Activated T-helper 9 cell treated with anti-CD3 and anti-CD28 coated beads, Interleukin-2, amount 50 U/mL, for 16 hours (primary cell): ENCODE data around the gene TNFRSF1A.

Experiments
- DNase-seq: peaks from one replicate; pipeline ENCODE4 v3.0.0-alpha.2; 2020; ENCODE audit warnings: low read depth

The TNFRSF1A gene

GRCh38 chr12:6374028-6374785 is 32.3 kb upstream of the TNFRSF1A start:
- no peak for DNase-seq

DNA sequence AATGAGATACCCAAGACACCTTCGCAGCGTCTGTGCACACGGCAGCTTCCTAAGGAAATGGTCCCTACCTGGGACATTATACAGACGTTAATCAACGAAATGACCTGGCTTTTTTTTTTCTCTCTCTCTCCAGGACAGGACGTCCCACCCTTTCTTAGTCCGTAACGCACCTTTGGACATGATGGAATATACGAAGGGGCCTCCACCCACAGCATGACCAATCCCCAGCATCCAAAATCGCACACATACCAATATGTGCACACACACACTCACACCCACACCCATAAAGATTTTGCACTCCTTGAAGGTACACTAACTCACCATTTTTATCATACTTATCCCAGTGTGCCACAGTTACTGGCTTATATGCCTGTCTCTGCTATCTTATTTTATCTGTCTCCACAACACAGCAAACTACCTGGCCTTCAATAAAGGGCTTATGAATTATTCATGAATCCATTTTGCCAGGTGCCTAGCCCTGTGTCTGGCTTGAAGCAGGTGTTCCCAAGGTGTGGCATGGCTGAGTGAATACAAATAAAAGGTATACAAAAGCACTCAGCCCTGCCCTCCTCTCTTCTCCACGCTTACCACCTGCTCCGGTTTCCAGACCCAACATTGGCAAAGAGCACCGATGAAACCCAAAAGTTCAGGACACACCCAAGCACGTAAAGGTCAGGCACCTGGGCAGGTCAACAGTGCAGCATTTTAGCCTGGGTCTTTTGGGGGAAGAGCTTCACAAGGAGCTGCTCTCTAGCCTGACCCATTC is 31.3 kb upstream of the TNFRSF1A start:
- no peak for DNase-seq

- DNase-seq, result no peak
Observed at GRCh38 chr12:6372403-6373003, 30.6 kb upstream of the TNFRSF1A start.

DNA sequence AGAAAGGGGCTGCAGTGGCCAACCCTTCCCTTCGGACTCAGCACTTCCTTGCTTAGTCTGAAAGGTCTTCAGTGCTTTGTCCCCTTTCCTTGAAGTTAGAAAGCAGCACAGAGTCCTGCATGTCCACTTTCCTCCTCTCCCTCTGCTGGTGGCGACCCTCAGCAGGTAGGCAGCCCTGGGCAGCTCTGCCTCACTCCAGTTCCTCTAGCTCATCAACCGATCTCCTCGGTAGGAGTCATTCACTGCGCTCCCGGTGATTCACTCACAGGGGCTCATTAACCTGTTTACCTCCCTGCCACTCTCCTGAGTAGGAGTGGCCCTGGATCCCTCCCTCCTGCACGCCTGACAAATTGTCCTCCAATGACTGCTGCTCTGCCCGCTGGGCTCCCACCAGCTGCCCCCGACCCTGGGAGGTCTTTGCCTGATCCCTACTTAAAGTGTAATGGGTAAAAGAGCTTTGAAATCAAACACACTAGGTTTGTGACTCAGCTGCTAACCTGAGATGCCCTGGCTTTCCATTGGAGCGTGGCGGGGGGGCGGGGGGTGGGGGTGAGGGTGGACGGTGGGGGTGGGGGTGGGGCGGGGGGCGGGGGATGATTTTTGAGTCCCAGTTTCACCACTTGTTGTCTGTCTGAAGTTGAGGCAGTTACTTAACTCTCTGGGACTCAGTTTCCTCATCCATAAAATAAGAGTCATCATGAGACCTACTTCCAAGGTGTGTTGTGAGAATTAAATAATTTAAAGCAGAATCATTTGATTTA is 29.3 kb upstream of the TNFRSF1A start:
- DNase-seq, result no peak

GRCh38 chr12:6370576-6370935 is 28.7 kb upstream of the TNFRSF1A start:
- DNase-seq, result no peak

DNA sequence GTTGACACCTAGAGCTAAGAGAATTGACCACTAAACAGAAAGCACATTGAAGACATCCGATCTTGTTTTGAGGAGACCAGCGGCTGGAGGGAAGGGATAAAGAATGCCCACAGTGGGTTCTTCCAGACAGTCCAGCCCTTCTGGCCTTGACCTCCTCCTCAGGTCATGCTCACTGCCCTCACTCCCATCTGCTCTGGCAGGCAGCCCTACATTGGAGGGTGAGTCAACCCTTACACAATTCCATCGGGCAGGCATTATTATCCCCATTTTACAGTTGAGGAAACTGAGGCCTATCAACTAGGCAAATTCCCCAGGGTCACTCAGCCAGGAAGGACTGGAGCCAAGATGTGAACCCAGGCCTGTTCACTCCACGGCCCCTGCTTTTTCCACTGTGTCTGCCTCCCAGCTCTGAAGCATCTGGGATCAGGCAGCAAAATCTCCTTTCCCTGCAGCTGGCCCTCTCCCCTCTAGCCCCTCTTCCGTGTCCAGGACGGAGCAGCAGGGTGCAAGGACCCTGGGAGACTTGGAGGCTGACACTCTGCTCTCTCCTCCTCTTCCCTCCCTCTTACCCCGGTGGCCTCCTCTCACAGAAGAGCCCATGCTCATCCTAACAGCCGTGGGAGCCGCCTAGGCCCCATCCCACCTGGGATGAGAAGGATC is 28.2 kb upstream of the TNFRSF1A start:
- no peak for DNase-seq

DNA sequence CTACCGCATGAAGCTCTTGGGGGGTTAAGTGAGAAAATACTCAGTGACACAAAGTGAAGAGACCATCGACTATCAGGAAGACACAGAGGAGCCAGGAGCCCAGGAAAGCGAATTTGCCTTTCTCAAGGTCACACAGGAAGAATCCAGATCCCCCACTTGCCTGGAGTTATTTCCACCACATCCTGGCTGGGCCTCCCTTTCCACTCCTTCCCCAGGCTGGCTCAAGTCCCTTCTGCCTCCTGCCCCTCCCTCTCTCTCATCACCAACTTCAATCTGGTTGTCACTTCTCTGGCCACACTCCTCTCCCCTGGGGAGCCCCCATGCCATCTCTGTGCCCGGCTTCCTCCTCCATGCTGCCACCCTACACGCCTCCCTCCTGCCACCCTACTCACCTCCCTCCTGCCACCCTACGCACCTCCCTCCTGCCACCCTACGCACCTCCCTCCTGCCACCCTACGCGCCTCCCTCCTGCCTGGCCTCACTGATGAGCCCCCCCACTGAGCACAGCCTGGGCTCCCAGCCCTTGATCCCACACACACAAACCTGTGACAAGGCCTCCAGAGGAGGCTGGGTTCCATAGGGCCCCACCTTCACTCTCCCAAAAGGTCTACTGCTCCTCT is 27.1 kb upstream of the TNFRSF1A start:
- DNase-seq, result no peak

DNA sequence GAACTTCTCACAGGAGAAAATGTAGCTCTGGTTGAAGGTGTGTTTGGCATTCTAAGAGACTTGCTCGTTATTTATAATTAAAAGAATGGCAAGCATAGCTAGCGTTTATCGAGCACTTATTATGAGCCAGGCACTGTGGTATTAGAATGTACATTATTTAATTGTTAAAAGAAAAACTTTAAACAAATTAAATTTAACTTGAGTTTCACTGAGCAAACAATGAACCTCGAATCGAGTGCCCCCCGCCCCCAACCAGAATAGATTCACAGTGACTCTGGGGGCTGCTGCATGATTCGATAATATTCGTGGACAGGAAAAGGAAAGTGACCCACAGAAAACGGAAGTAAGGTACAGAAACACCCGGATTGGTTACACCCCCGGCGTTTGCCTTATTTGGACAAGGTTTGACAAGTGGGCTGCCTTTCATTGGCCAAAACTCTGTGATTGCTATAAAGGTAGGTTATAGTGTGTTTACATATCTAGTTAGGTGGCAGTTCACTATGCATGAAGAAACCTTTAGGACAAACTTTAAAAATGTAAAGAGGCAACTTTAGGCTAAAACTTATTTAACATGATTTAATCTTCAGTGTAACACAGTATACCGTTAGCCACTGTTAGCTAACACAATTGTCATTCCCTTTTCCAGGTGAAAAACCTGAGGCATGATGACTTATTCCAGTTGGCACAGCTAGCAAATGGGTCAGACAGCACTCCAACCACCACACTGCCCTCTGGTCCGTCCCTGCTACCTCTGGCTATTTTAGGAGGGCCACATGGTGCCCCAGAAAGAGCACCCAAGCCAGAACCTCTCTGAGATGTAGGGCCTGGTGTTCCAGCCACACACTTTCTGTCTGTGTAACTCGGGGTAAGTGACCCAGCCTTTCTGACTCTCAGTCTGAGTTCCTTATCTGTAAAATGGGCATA is 26.4 kb upstream of the TNFRSF1A start:
- DNase-seq, result no peak

DNA sequence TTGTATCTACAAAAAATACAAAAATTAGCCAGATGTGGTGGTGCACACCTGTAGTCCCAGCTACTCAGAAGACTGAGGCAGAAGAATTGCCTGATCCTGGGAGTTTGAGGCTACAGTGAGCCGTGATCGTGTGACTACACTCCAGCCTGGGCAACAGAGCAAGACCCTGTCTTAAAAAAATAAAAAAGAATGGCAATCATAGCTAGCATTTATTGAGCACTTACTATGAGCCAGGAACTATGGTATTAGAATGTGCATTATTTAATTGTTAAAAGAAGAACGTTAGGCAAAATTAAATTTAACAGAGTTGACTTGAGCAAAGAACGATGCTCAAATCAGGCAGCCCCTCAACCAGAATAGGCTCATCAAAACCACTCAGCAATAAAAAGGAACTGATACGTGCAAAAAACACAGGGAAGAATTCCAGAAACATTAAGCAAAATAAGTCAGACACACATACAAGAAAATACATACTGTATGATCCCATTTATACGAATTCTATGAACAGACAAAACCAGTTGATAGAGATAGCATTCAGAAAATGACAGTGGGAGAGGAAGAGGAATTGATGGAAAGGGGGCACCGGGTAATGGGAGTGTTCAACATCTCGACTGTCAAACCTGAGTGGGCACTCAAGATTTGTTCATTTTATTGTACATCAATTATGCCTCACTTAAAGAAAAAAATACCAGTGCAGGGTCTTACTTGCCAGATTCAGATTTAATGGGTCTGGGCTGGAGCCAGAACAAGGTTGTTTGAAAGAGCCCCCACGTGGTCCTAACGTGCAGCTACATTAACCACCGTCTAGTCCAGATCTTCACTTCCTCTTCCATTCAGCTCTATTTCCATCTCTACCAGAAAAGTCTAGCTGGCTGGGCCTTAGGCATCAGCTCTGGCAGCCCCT is 25.4 kb upstream of the TNFRSF1A start:
- DNase-seq, result no peak

DNA sequence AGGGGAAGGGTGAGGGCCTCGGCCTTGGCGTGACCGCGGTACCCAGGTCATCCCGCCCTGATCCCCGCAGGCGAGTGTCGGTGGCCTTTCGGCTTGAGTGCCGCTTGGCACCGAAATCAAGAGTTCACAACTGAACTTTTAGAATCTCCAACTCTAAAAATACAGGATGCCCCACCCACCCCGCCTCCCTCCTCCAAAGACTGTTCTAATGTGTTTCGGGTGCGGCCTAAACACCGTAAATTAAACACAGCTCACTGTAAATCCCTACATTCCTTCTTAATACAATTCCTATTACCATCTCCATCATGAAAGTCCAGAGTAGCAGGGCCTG is 22.1 kb upstream of the TNFRSF1A start:
- DNase-seq, result no peak

GRCh38 chr12:6363330-6364043 is 21.6 kb upstream of the TNFRSF1A start:
- peak; percentile 68 for DNase-seq

- DNase-seq, result no peak
Observed at GRCh38 chr12:6363010-6363329, 21.1 kb upstream of the TNFRSF1A start.

GRCh38 chr12:6362403-6362802 is 20.5 kb upstream of the TNFRSF1A start:
- no peak for DNase-seq

GRCh38 chr12:6361834-6362233 is 20.0 kb upstream of the TNFRSF1A start:
- no peak for DNase-seq

- no peak for DNase-seq
Observed at GRCh38 chr12:6360578-6361490, 19.0 kb upstream of the TNFRSF1A start.

DNA sequence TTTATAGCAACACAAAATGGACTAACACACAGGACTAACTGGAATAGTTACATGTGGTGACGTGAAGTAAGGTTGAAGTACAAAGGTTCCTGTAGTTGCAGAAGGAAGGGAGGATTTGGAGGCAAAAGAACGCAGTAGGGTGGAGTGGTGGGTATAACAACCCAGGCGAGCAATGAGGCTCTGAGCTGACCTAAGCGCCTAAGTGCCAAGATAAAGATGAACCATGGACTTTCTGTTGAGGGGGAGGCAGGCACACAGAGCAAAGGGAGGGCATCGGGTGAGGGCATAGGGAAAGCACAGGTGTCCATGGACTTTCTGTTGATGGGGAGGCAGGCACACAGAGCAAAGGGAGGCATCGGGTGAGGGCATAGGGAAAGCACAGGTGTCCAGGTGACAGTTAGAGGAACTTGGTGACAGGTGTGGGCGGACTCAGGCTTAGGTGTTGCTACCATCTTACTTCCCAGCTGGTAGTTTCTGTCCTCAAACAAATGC is 18.2 kb upstream of the TNFRSF1A start:
- DNase-seq, result no peak

DNA sequence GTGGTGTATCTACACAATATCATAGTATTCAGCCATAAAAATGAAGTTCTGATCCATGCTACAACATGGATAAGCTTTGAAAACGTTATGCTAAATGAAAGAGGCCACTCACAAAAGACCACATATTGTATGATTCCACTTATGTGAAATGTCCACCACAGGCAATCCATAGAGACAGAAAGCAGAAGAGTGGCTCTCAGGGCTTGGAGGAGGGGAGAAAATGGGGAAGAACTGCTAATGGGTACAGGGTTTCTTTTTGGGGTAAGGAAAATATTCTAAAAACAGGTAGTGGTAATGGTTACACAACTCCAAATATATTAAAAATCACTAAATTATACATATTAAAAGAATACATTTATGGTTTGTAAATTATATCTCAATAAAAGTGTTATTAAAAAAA is 17.0 kb upstream of the TNFRSF1A start:
- DNase-seq, result no peak

- DNase-seq, result no peak
Observed at GRCh38 chr12:6356374-6356820, 14.5 kb upstream of the TNFRSF1A start.
